ENCODE data around the gene MAP4K1.
"Not testable (repeated sequence)": the region's sequence is repeated elsewhere in the genome, so short reads cannot be mapped to it uniquely, and the experiment has no call there.

The MAP4K1 gene

GRCh38 chr19:38647966-38648768 is 30.4 kb upstream of the MAP4K1 start:
- Mint-ChIP-seq H3K27me3 (no peaks in the 10 kb centered on the region), H3K27ac (ENCODE audit: low read depth) (peak overlapping the region; percentile 89), H3K4me3 (peak overlapping the region; percentile 87), H3K4me1 (peaks cover 50% of the 10 kb centered on the region), H3K9me3 (no peaks in the 10 kb centered on the region), H3K36me3 (ENCODE audit: insufficient read depth) (peaks cover 17% of the 10 kb centered on the region)
- no peak for ATAC-seq (replicated peaks; ENCODE audit: extremely low read depth, poor library complexity, severe bottlenecking)
- no peak for DNase-seq (ENCODE audit: low spot score in 2 of 2)

- no peaks in the 10 kb centered on the region for H3K27me3 Mint-ChIP-seq
- H3K27ac Mint-ChIP-seq (ENCODE audit: low read depth): peak within 1 kb of the TSS; percentile 89
- H3K36me3 Mint-ChIP-seq (ENCODE audit: insufficient read depth): peaks cover 17% of the 10 kb centered on the region
- DNase-seq (ENCODE audit: low spot score in 2 of 2): peak; percentile 99 to 100
- peaks cover 48% of the 10 kb centered on the region for H3K4me1 Mint-ChIP-seq
- ATAC-seq (replicated peaks; ENCODE audit: extremely low read depth, poor library complexity, severe bottlenecking): peak; percentile 91
- no peaks in the 10 kb centered on the region for H3K9me3 Mint-ChIP-seq
- peak within 1 kb of the TSS; percentile 87 for H3K4me3 Mint-ChIP-seq
These were observed 29.7 kb upstream of the MAP4K1 start, which contains the start of gene ACTN4 for GRCh38 chr19:38647368-38647965. ACTN4 (plus strand) TSS chr19:38647649; CDS start chr19:38647746, 97 bp downstream.

- peaks cover 24% of the 10 kb centered on the region for H3K4me1 Mint-ChIP-seq
- H3K9me3 Mint-ChIP-seq: no peaks in the 10 kb centered on the region
- DNase-seq (ENCODE audit: low spot score in 2 of 2) (no peak), ATAC-seq (replicated peaks; ENCODE audit: extremely low read depth, poor library complexity, severe bottlenecking) (no peak)
- no peaks in the 10 kb centered on the region for H3K27me3 Mint-ChIP-seq
- no peak overlapping the region for H3K4me3 Mint-ChIP-seq
- peaks cover 17% of the 10 kb centered on the region for H3K36me3 Mint-ChIP-seq (ENCODE audit: insufficient read depth)
- no peak overlapping the region for H3K27ac Mint-ChIP-seq (ENCODE audit: low read depth)
These were observed 27.0 kb upstream of the MAP4K1 start for GRCh38 chr19:38644719-38645118.

- ATAC-seq (replicated peaks; ENCODE audit: extremely low read depth, poor library complexity, severe bottlenecking) (no peak), DNase-seq (ENCODE audit: low spot score in 2 of 2) (no peak)
- Mint-ChIP-seq H3K4me1 (peaks cover 5% of the 10 kb centered on the region), H3K9me3 (no peaks in the 10 kb centered on the region), H3K27me3 (no peaks in the 10 kb centered on the region), H3K27ac (ENCODE audit: low read depth) (no peak overlapping the region), H3K36me3 (ENCODE audit: insufficient read depth) (no peaks in the 10 kb centered on the region), H3K4me3 (no peak overlapping the region)
These were observed 24.4 kb upstream of the MAP4K1 start for GRCh38 chr19:38642176-38642575.

GRCh38 chr19:38640368-38640767 is 22.6 kb upstream of the MAP4K1 start:
- no peaks in the 10 kb centered on the region for H3K9me3 Mint-ChIP-seq
- H3K27me3 Mint-ChIP-seq: no peaks in the 10 kb centered on the region
- H3K4me3 Mint-ChIP-seq: no peak overlapping the region
- H3K27ac Mint-ChIP-seq (ENCODE audit: low read depth): no peak overlapping the region
- peaks cover 22% of the 10 kb centered on the region for H3K4me1 Mint-ChIP-seq
- peaks cover 1% of the 10 kb centered on the region for H3K36me3 Mint-ChIP-seq (ENCODE audit: insufficient read depth)
- no peak for ATAC-seq (replicated peaks; ENCODE audit: extremely low read depth, poor library complexity, severe bottlenecking)
- no peak for DNase-seq (ENCODE audit: low spot score in 2 of 2)

- Mint-ChIP-seq H3K9me3 (no peaks in the 10 kb centered on the region), H3K27me3 (no peaks in the 10 kb centered on the region), H3K4me3 (no peak overlapping the region), H3K27ac (ENCODE audit: low read depth) (no peak overlapping the region), H3K4me1 (peaks cover 27% of the 10 kb centered on the region), H3K36me3 (ENCODE audit: insufficient read depth) (peaks cover 3% of the 10 kb centered on the region)
- ATAC-seq (replicated peaks; ENCODE audit: extremely low read depth, poor library complexity, severe bottlenecking) (no peak), DNase-seq (ENCODE audit: low spot score in 2 of 2) (no peak)
These were observed 21.9 kb upstream of the MAP4K1 start for GRCh38 chr19:38639679-38640078.

GRCh38 chr19:38638461-38638860 is 20.7 kb upstream of the MAP4K1 start:
- no peak for ATAC-seq (replicated peaks; ENCODE audit: extremely low read depth, poor library complexity, severe bottlenecking)
- no peak for DNase-seq (ENCODE audit: low spot score in 2 of 2)
- H3K4me3 Mint-ChIP-seq: no peak overlapping the region
- no peaks in the 10 kb centered on the region for H3K27me3 Mint-ChIP-seq
- H3K4me1 Mint-ChIP-seq: peaks cover 31% of the 10 kb centered on the region
- no peaks in the 10 kb centered on the region for H3K9me3 Mint-ChIP-seq
- H3K36me3 Mint-ChIP-seq (ENCODE audit: insufficient read depth): peaks cover 8% of the 10 kb centered on the region
- no peak overlapping the region for H3K27ac Mint-ChIP-seq (ENCODE audit: low read depth)

- Mint-ChIP-seq H3K27ac (ENCODE audit: low read depth) (peak overlapping the region; percentile 83), H3K4me3 (peak overlapping the region; percentile 51), H3K9me3 (no peaks in the 10 kb centered on the region), H3K4me1 (peaks cover 28% of the 10 kb centered on the region), H3K27me3 (no peaks in the 10 kb centered on the region), H3K36me3 (ENCODE audit: insufficient read depth) (peaks cover 19% of the 10 kb centered on the region)
- no peak for DNase-seq (ENCODE audit: low spot score in 2 of 2)
- no peak for ATAC-seq (replicated peaks; ENCODE audit: extremely low read depth, poor library complexity, severe bottlenecking)
These were observed 18.0 kb upstream of the MAP4K1 start for GRCh38 chr19:38635483-38636399.

- Mint-ChIP-seq H3K36me3 (ENCODE audit: insufficient read depth) (peaks cover 23% of the 10 kb centered on the region), H3K27me3 (no peaks in the 10 kb centered on the region), H3K4me3 (peak overlapping the region; percentile 71), H3K4me1 (peaks cover 28% of the 10 kb centered on the region), H3K9me3 (no peaks in the 10 kb centered on the region), H3K27ac (ENCODE audit: low read depth) (peak overlapping the region; percentile 83)
- no peak for ATAC-seq (replicated peaks; ENCODE audit: extremely low read depth, poor library complexity, severe bottlenecking)
- DNase-seq (ENCODE audit: low spot score in 2 of 2): peak; percentile 55 to 69
These were observed 17.2 kb upstream of the MAP4K1 start for GRCh38 chr19:38634757-38635482.

GRCh38 chr19:38632476-38633213 is 14.9 kb upstream of the MAP4K1 start:
- ATAC-seq (replicated peaks; ENCODE audit: extremely low read depth, poor library complexity, severe bottlenecking): no peak
- H3K27me3 Mint-ChIP-seq: no peaks in the 10 kb centered on the region
- H3K4me1 Mint-ChIP-seq: peaks cover 29% of the 10 kb centered on the region
- H3K27ac Mint-ChIP-seq (ENCODE audit: low read depth): peak overlapping the region; percentile 42
- H3K9me3 Mint-ChIP-seq: no peaks in the 10 kb centered on the region
- DNase-seq (ENCODE audit: low spot score in 2 of 2): no peak
- no peak overlapping the region for H3K4me3 Mint-ChIP-seq
- H3K36me3 Mint-ChIP-seq (ENCODE audit: insufficient read depth): peaks cover 43% of the 10 kb centered on the region

GRCh38 chr19:38631811-38632475 is 14.2 kb upstream of the MAP4K1 start:
- H3K4me1 Mint-ChIP-seq: peaks cover 28% of the 10 kb centered on the region
- H3K27me3 Mint-ChIP-seq; H3K27ac Mint-ChIP-seq (ENCODE audit: low read depth); ATAC-seq (replicated peaks; ENCODE audit: extremely low read depth, poor library complexity, severe bottlenecking); H3K9me3 Mint-ChIP-seq; H3K4me3 Mint-ChIP-seq; DNase-seq (ENCODE audit: low spot score in 2 of 2): not testable (repeated sequence)
- H3K36me3 Mint-ChIP-seq (ENCODE audit: insufficient read depth): peaks cover 45% of the 10 kb centered on the region
